Chondrocyte (in vitro differentiated cells): Measurements from ENCODE around the gene MTUS2. TPM values are rescaled to one million over a fixed set of nuclear protein-coding genes. Genes with fewer than 3 reads are reported as not detected.

Source experiments
- DNase-seq: peaks from one replicate; pipeline ENCODE4 v3.0.0; 2021; ENCODE audit warnings: mixed read lengths, low spot score
- H3K27ac Mint-ChIP-seq: one replicate; pipeline ENCODE4 v1.8.0; 2021; ENCODE audit warnings: mild to moderate bottlenecking, moderate library complexity, mixed read lengths; ENCODE audit not compliant: unreplicated experiment
- H3K27me3 Mint-ChIP-seq: 2 replicates; pipeline ENCODE4 v1.8.0; 2021; ENCODE audit warnings: low read depth, mixed read lengths
- H3K36me3 Mint-ChIP-seq: 2 replicates; pipeline ENCODE4 v1.8.0; 2021; ENCODE audit warnings: low read depth, mixed read lengths
- H3K4me1 Mint-ChIP-seq: 2 replicates; pipeline ENCODE4 v1.8.0; 2021; ENCODE audit warnings: low read depth, mild to moderate bottlenecking, mixed read lengths
- H3K4me3 Mint-ChIP-seq: one replicate; pipeline ENCODE4 v1.8.0; 2021; ENCODE audit warnings: mild to moderate bottlenecking, moderate library complexity, mixed read lengths; ENCODE audit not compliant: unreplicated experiment
- H3K9me3 Mint-ChIP-seq: 2 replicates; pipeline ENCODE4 v1.8.0; 2021; ENCODE audit warnings: low read depth, mixed read lengths
- total RNA-seq: library from RNA; stranded (reverse); gene quantifications from 3 replicates; pipeline ENCODE4 v1.2.1, GENCODE V29; 2021
- TF ChIP-seq, protein P1 (sequence below): fragments of 200-600 bp; sonication (generic); IDR thresholded peaks from 2 replicates; pipeline ENCODE4 v1.5.0; 2021; ENCODE audit warnings: antibody characterized with exemption, mild to moderate bottlenecking, moderate library complexity

MTUS2 gene
- total RNA-seq, 1 donor from 2014 or later = 1.2 TPM

DNA sequence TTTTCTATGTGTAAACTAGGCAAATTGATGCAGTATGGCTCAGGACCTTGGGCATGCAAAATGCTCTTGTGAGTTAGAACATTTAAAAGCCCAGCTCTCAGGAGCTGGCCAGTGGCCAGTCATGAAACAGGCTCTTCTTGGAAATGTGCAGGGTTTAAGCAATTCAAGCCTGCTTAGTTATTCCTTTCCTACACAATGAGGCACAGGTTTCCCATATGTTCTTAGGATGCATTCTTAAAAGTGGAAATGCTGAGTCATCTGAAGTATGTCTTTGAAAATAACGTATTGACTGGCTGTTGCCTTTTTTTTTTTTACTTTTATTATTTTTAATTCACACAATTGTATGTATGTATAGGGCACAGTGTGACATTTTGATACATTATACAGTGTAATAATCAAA lies 474.7 kb downstream of the MTUS2 start:
- H3K27ac Mint-ChIP-seq = no peak overlapping the region
- no peaks in the 10 kb centered on the region for H3K4me1 Mint-ChIP-seq
- H3K9me3 Mint-ChIP-seq = peaks cover 4% of the 10 kb centered on the region
- H3K4me3 Mint-ChIP-seq = no peak overlapping the region
- TF ChIP-seq, protein P1, sequence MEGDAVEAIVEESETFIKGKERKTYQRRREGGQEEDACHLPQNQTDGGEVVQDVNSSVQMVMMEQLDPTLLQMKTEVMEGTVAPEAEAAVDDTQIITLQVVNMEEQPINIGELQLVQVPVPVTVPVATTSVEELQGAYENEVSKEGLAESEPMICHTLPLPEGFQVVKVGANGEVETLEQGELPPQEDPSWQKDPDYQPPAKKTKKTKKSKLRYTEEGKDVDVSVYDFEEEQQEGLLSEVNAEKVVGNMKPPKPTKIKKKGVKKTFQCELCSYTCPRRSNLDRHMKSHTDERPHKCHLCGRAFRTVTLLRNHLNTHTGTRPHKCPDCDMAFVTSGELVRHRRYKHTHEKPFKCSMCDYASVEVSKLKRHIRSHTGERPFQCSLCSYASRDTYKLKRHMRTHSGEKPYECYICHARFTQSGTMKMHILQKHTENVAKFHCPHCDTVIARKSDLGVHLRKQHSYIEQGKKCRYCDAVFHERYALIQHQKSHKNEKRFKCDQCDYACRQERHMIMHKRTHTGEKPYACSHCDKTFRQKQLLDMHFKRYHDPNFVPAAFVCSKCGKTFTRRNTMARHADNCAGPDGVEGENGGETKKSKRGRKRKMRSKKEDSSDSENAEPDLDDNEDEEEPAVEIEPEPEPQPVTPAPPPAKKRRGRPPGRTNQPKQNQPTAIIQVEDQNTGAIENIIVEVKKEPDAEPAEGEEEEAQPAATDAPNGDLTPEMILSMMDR = no peak
- no peaks in the 10 kb centered on the region for H3K36me3 Mint-ChIP-seq
- H3K27me3 Mint-ChIP-seq = peaks cover 13% of the 10 kb centered on the region
- no peak for DNase-seq

DNA sequence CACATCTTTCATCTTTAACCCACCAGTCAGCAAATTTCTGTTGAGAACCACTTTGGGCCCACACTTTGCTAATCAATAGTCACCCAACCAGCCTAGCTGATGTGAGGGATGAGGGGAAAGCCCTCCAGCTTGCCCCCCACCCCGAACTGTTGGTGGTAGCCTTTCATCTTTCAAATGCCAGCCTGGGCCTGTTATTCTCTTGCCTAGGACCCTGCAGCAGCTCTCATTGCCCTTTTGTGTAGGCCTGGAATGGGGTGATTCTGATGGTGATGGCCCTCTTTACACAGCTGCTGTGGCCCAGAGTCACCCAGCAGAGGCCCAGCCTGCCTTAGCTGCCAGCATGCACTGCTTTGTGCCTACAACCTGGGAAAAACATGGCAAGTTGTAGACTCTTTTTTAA lies 480.9 kb downstream of the MTUS2 start:
- TF ChIP-seq, protein P1 = no peak
- peaks cover 34% of the 10 kb centered on the region for H3K9me3 Mint-ChIP-seq
- DNase-seq = no peak
- H3K27me3 Mint-ChIP-seq = peaks cover 7% of the 10 kb centered on the region
- no peak overlapping the region for H3K4me3 Mint-ChIP-seq
- no peak overlapping the region for H3K27ac Mint-ChIP-seq
- peaks cover 3% of the 10 kb centered on the region for H3K36me3 Mint-ChIP-seq
- no peaks in the 10 kb centered on the region for H3K4me1 Mint-ChIP-seq

DNA sequence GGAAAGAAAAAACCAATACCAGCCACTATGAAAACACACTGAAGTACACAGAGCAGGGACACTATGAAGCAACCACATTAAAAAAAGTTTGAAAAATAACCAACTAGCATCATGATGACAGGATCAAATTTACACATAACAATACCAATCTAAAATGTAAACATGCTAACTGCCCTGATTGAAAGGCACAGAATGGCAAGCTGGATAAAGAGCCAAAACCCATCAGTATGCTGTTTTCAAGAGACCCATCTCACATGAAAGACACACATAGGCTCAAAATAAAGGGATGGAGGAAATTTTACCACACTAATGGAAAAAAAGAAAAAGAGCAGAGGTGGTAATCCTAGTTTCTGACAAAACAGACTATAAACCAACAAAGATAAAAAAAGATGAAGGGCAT lies 484.0 kb downstream of the MTUS2 start:
- Mint-ChIP-seq H3K27me3 (peaks cover 2% of the 10 kb centered on the region), H3K4me3 (no peak overlapping the region), H3K36me3 (peaks cover 3% of the 10 kb centered on the region), H3K9me3 (peaks cover 46% of the 10 kb centered on the region), H3K27ac (no peak overlapping the region), H3K4me1 (no peaks in the 10 kb centered on the region)
- TF ChIP-seq, protein P1 = no peak
- no peak for DNase-seq

DNA sequence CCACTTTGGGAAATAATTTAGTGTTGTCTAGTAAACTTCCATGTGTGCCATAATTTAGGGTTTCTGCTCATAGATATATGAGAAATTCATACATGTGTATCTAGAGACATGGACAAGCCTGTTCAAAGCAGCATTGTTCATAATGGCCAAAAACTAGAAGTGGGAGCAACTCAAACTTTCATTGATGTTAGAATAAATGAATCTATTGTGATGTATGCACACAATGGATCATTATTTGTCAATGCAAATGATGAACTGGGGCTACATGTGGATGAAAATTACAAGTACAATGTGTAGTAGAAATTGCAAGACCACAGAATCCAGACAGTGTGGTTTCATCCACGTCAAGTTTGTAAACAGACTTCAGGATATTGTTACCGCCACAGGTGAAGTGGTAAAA lies 490.7 kb downstream of the MTUS2 start:
- peaks cover 18% of the 10 kb centered on the region for H3K9me3 Mint-ChIP-seq
- TF ChIP-seq, protein P1 = no peak
- H3K27me3 Mint-ChIP-seq = no peaks in the 10 kb centered on the region
- no peak overlapping the region for H3K27ac Mint-ChIP-seq
- no peaks in the 10 kb centered on the region for H3K36me3 Mint-ChIP-seq
- H3K4me1 Mint-ChIP-seq = no peaks in the 10 kb centered on the region
- no peak for DNase-seq
- no peak overlapping the region for H3K4me3 Mint-ChIP-seq

DNA sequence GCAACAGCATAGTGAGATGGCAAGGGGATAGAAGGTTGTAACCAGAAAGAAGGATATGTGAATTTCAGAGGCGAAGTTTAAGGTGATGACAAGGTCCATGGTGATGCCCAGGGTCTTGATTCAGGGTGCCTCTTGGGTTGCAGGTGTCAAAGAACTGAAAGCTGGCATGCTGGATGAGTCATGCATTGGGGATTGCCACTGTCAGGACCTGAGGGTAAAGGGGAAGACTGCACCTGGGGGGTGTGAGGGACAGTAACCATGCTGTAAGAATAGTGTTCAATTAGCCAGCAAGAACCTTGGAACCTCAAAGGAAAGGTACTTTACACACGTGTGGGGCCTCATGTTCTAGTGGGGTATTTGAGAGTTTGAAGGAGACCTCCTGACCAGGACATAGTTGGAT lies 495.7 kb downstream of the MTUS2 start:
- Mint-ChIP-seq H3K4me3 (no peak overlapping the region), H3K27me3 (peaks cover 20% of the 10 kb centered on the region), H3K36me3 (no peaks in the 10 kb centered on the region), H3K4me1 (no peaks in the 10 kb centered on the region), H3K27ac (no peak overlapping the region), H3K9me3 (peaks cover 5% of the 10 kb centered on the region)
- no peak for DNase-seq
- TF ChIP-seq, protein P1 = no peak
